Measurements from ENCODE around the gene ARF3.

The ARF3 gene

DNA sequence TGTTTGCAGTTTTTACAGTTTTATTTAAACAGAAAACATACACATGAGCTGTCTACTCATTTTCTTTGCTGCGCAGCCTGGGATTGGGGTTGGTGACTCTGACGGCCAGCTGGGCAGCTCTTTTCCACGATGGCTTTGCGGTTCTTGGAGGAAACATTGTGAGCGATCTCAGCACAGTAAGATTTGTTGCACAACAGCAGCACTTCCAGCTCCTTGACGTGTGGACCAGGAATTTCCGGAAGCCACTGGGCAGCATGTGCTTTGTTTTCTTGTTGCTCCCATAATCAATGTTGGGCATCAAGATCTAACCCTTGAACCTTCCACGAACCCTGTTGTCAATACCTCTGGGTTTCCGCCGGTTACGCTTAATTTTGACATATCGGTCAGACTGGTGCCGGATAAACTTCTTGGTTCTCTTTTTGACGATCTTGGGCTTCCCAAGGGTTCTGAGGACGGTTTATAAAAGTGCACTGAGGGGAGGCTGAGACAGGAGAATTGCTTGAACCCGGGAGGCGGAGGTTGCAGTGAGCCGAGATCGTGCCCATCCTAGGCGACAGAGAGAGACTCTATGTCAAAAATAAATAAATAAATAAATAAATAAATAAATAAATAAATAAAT is 53.8 kb downstream of the ARF3 start:
- no peak overlapping the region for H3K9ac ChIP-seq (ENCODE audit: low read depth, low read length, poor library complexity, severe bottlenecking)
- H3F3A ChIP-seq (ENCODE audit: low read depth): no peaks in the 10 kb centered on the region
- H4K20me1 ChIP-seq (ENCODE audit: insufficient read depth, low read length, poor library complexity, severe bottlenecking): no peaks in the 10 kb centered on the region
- no peaks in the 10 kb centered on the region for H3K36me3 ChIP-seq (ENCODE audit: insufficient read depth, low read length)
- no peaks in the 10 kb centered on the region for H3K9me3 ChIP-seq (ENCODE audit: insufficient read depth, low read depth, low read length)
- H3K4me2 ChIP-seq (ENCODE audit: low read depth, low read length, poor library complexity, severe bottlenecking): no peak overlapping the region
- H3K4me3 ChIP-seq (ENCODE audit: low read length, poor library complexity, severe bottlenecking): no peak overlapping the region
- TF ChIP-seq EZH2phosphoT487 (IDR thresholded peaks at IDR 0.05; ENCODE audit: borderline replicate concordance): no peak
- TF ChIP-seq, protein P1, sequence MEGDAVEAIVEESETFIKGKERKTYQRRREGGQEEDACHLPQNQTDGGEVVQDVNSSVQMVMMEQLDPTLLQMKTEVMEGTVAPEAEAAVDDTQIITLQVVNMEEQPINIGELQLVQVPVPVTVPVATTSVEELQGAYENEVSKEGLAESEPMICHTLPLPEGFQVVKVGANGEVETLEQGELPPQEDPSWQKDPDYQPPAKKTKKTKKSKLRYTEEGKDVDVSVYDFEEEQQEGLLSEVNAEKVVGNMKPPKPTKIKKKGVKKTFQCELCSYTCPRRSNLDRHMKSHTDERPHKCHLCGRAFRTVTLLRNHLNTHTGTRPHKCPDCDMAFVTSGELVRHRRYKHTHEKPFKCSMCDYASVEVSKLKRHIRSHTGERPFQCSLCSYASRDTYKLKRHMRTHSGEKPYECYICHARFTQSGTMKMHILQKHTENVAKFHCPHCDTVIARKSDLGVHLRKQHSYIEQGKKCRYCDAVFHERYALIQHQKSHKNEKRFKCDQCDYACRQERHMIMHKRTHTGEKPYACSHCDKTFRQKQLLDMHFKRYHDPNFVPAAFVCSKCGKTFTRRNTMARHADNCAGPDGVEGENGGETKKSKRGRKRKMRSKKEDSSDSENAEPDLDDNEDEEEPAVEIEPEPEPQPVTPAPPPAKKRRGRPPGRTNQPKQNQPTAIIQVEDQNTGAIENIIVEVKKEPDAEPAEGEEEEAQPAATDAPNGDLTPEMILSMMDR (conservative IDR thresholded peaks at IDR 0.05; ENCODE audit: low read length): no peak
- no peaks in the 10 kb centered on the region for H3K4me1 ChIP-seq (ENCODE audit: insufficient read depth, low read length, poor library complexity, severe bottlenecking)
- no peaks in the 10 kb centered on the region for H3K79me2 ChIP-seq (ENCODE audit: insufficient read depth, low read length)
- H3K27me3 ChIP-seq (ENCODE audit: insufficient read depth, low read length, poor library complexity, severe bottlenecking): no peaks in the 10 kb centered on the region
- no peak overlapping the region for H2AFZ ChIP-seq (ENCODE audit: low read length)
- no peaks in the 10 kb centered on the region for H3K9me2 ChIP-seq (replicated peaks; ENCODE audit: low read depth, low read length)

DNA sequence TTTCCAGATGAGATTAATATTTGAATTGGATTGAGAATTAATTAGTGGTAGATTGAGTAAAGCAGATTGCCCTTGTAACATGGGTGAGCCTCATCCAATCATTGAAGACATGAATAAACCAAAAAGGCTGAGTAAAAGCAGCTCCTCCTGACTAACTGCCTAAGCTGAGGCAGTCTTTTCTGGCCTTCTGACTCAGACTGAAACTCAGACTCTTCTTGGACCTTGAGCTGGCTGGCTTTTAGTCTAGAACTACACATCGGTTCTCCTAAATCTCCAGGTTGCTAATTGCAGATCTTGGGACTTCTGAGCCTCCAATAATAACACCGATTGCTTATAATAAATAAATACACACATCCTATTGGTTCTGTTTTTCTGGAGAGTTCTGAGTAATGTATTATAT is 56.0 kb downstream of the ARF3 start:
- TF ChIP-seq, protein P1 (conservative IDR thresholded peaks at IDR 0.05; ENCODE audit: low read length): no peak
- no peak for TF ChIP-seq EZH2phosphoT487 (IDR thresholded peaks at IDR 0.05; ENCODE audit: borderline replicate concordance)
- Histone ChIP-seq H3K4me2 (ENCODE audit: low read depth, low read length, poor library complexity, severe bottlenecking) (no peak overlapping the region), H3K4me3 (ENCODE audit: low read length, poor library complexity, severe bottlenecking) (no peak overlapping the region), H2AFZ (ENCODE audit: low read length) (no peak overlapping the region), H3F3A (ENCODE audit: low read depth) (no peaks in the 10 kb centered on the region), H4K20me1 (ENCODE audit: insufficient read depth, low read length, poor library complexity, severe bottlenecking) (no peaks in the 10 kb centered on the region), H3K9me3 (ENCODE audit: insufficient read depth, low read depth, low read length) (no peaks in the 10 kb centered on the region), H3K9ac (ENCODE audit: low read depth, low read length, poor library complexity, severe bottlenecking) (no peak overlapping the region), H3K27me3 (ENCODE audit: insufficient read depth, low read length, poor library complexity, severe bottlenecking) (no peaks in the 10 kb centered on the region), H3K79me2 (ENCODE audit: insufficient read depth, low read length) (no peaks in the 10 kb centered on the region), H3K9me2 (replicated peaks; ENCODE audit: low read depth, low read length) (no peaks in the 10 kb centered on the region), H3K36me3 (ENCODE audit: insufficient read depth, low read length) (no peaks in the 10 kb centered on the region), H3K4me1 (ENCODE audit: insufficient read depth, low read length, poor library complexity, severe bottlenecking) (no peaks in the 10 kb centered on the region)

DNA sequence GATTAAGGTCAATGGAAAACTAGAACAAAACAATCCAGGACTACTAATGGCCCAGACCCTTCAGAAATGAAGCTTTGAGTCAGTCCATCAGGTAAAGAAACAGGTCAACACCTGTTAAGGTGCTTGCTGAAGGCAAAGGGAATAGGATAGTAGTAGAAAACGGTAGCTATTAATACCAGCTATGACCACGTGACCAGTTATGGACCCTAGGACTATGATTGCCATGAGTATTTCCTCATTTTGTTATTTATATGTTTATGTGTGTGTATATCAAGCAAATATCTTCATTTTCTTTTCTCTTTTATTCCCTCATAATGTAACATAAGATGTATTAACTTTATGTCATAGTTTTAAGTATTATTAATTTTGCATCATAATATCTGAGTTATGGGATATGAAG is 57.6 kb downstream of the ARF3 start:
- H3K9ac ChIP-seq (ENCODE audit: low read depth, low read length, poor library complexity, severe bottlenecking): no peak overlapping the region
- no peaks in the 10 kb centered on the region for H3K79me2 ChIP-seq (ENCODE audit: insufficient read depth, low read length)
- H3F3A ChIP-seq (ENCODE audit: low read depth): no peaks in the 10 kb centered on the region
- H3K4me3 ChIP-seq (ENCODE audit: low read length, poor library complexity, severe bottlenecking): no peak overlapping the region
- H3K9me2 ChIP-seq (replicated peaks; ENCODE audit: low read depth, low read length): no peaks in the 10 kb centered on the region
- H3K36me3 ChIP-seq (ENCODE audit: insufficient read depth, low read length): no peaks in the 10 kb centered on the region
- H3K4me2 ChIP-seq (ENCODE audit: low read depth, low read length, poor library complexity, severe bottlenecking): no peak overlapping the region
- H3K27me3 ChIP-seq (ENCODE audit: insufficient read depth, low read length, poor library complexity, severe bottlenecking): no peaks in the 10 kb centered on the region
- H2AFZ ChIP-seq (ENCODE audit: low read length): no peak overlapping the region
- H3K9me3 ChIP-seq (ENCODE audit: insufficient read depth, low read depth, low read length): no peaks in the 10 kb centered on the region
- H3K4me1 ChIP-seq (ENCODE audit: insufficient read depth, low read length, poor library complexity, severe bottlenecking): no peaks in the 10 kb centered on the region
- no peaks in the 10 kb centered on the region for H4K20me1 ChIP-seq (ENCODE audit: insufficient read depth, low read length, poor library complexity, severe bottlenecking)
- TF ChIP-seq EZH2phosphoT487 (IDR thresholded peaks at IDR 0.05; ENCODE audit: borderline replicate concordance): no peak
- TF ChIP-seq, protein P1 (conservative IDR thresholded peaks at IDR 0.05; ENCODE audit: low read length): no peak
